ENCODE measurements around the gene RBM15.

RBM15 gene

GRCh38 chr1:110300412-110301085 is 38.6 kb upstream of the RBM15 start:
- no peak for DNase-seq (ENCODE audit: low spot score)
- no peak for TF ChIP-seq CTCF (IDR thresholded peaks at IDR 0.05; ENCODE audit: borderline replicate concordance, control extremely low read depth, extremely low read depth, insufficient read depth, missing control alignments)
- in situ Hi-C loops (cut with MboI; ENCODE audit: low sequenced_read_pairs, unreplicated experiment): no loop called here

GRCh38 chr1:110302836-110303235 is 36.3 kb upstream of the RBM15 start:
- in situ Hi-C loops (cut with MboI; ENCODE audit: low sequenced_read_pairs, unreplicated experiment): no loop called here
- no peak for DNase-seq (ENCODE audit: low spot score)
- no peak for TF ChIP-seq CTCF (IDR thresholded peaks at IDR 0.05; ENCODE audit: borderline replicate concordance, control extremely low read depth, extremely low read depth, insufficient read depth, missing control alignments)

GRCh38 chr1:110305900-110306420 is 33.2 kb upstream of the RBM15 start:
- in situ Hi-C loops (cut with MboI; ENCODE audit: low sequenced_read_pairs, unreplicated experiment): no loop called here
- no peak for DNase-seq (ENCODE audit: low spot score)
- TF ChIP-seq CTCF (IDR thresholded peaks at IDR 0.05; ENCODE audit: borderline replicate concordance, control extremely low read depth, extremely low read depth, insufficient read depth, missing control alignments): no peak

GRCh38 chr1:110307239-110307974 is 31.8 kb upstream of the RBM15 start:
- DNase-seq (ENCODE audit: low spot score): no peak
- TF ChIP-seq CTCF (IDR thresholded peaks at IDR 0.05; ENCODE audit: borderline replicate concordance, control extremely low read depth, extremely low read depth, insufficient read depth, missing control alignments): no peak
- in situ Hi-C loops (cut with MboI; ENCODE audit: low sequenced_read_pairs, unreplicated experiment): no loop called here

GRCh38 chr1:110308247-110308646 is 30.9 kb upstream of the RBM15 start:
- in situ Hi-C loops (cut with MboI; ENCODE audit: low sequenced_read_pairs, unreplicated experiment): no loop called here
- no peak for TF ChIP-seq CTCF (IDR thresholded peaks at IDR 0.05; ENCODE audit: borderline replicate concordance, control extremely low read depth, extremely low read depth, insufficient read depth, missing control alignments)
- no peak for DNase-seq (ENCODE audit: low spot score)

- no peak for DNase-seq (ENCODE audit: low spot score)
- in situ Hi-C loops (cut with MboI; ENCODE audit: low sequenced_read_pairs, unreplicated experiment): no loop called here
- TF ChIP-seq CTCF (IDR thresholded peaks at IDR 0.05; ENCODE audit: borderline replicate concordance, control extremely low read depth, extremely low read depth, insufficient read depth, missing control alignments): no peak
Measured at GRCh38 chr1:110309139-110309538, 30.0 kb upstream of the RBM15 start.
